CD4-positive, alpha-beta T cell treated with Interleukin-12 subunit alpha and Interleukin-12 subunit beta, for 1 hour (primary cell): ENCODE measurements around the gene CCM2.

Experiments
- DNase-seq: peaks from one replicate; pipeline ENCODE4 v3.0.0-alpha.2; 2020

CCM2 gene

DNA sequence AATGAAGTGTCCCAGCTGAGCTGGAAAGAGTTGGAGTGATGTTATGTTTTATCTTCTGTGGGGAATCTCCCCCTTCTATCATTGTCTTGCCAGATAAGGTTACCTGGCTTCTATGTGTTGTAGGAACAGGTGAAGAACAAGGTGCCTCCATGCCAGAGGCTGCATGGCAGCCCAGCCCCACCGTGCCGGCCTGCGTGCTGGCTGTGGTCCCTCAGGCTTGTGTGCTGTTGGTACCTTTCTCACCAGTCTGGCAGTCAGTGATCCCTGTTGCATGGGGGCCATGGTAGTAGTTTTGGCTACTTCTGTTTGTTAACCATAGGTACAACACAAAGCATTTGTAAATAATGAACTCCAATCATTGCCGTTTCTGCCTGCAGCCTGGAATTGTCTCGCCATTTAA, 37.9 kb downstream of the CCM2 start:
- no peak for DNase-seq

DNA sequence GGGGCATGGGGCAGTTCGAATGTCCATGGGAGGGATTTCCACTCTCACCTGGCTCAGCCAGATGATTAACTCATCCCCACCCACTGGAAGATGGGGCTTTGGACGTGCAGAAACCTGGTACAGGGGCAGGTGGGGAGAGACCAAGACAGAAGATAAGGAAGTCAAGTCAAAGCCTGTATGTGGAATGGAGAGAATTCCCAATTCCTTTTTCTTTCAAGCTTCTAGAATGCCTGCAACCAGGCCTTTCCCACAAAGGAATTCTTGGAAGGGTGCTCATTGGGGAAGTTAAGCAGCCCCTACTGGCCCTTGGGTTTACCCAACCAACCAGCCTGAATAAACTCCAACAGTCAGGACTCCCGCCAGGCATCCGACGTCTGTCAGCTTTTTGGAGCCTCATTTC, 39.1 kb downstream of the CCM2 start:
- no peak for DNase-seq

DNA sequence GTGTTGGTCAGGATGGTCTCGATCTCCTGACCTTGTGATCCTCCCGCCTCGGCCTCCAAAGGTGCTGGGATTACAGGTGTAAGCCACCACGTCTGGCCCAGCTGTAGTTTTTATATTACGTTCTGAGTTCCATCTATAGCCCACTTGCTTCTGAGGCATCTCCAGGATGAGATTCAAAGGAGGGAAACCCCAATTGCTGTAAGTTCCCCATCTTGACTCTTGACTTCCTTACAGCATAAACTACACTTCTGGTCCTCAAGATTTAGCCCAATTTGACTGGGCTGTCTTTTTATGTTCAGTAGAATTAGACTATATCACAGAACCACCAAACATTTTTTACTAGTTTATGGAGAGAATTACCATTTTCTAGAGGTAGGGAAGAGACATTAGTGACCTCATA, 44.3 kb downstream of the CCM2 start:
- no peak for DNase-seq

DNA sequence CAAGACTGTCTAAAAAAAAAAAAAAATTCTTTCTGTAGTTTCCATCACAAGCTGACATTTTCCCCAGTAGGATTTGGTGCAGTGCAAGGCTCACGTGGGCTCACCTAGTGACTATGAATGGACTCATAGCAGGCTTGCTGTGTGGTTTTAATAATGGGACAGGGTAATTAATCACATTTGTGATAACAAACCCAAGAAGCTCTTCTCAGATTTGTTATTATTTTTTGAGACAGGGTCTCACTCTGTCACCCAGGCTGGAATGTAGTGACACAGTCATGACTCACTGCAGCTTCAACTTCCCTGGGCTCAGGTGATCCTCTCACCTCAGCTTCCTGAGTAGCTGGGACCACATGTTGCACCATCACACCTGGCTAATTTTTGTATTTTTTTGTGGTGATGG, 48.7 kb downstream of the CCM2 start:
- no peak for DNase-seq

DNA sequence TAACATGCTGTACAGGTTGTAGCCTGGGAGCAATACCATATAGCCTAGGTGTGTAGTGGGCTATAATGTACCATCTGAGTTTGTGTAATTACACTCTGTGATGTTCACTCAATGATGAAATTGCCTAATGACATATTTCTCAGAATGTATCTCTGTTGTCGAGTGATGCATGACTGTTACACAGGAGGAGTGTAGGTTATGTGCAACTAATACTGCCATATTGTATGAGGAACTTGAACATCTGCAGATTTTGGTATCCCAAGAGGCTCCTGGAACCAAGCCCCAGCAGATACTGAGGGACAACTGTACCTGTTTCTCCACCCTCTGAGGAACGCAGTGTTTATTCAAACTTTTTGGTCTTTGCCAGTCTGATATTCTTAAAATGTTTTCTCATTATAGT, 50.2 kb downstream of the CCM2 start:
- no peak for DNase-seq

DNA sequence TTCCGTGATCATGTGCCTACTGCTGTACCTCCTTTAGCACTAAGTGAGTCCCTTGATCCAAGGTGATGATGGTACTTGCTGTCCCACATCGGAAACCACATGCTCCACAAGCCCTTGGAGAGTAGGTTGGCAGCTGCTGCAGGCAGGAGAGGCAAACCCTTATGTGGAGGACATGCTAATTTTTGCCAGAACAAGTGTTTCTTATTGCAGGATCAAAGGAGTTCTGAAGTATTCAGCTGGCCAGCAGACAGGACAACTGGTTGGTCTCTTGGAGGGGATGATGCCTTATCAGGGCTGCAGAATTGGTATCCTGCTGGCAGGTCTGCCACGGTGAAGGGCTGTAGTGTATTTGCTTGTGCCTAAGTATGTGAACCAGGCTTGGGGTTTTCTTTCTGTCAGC, 52.0 kb downstream of the CCM2 start:
- DNase-seq, result no peak

DNA sequence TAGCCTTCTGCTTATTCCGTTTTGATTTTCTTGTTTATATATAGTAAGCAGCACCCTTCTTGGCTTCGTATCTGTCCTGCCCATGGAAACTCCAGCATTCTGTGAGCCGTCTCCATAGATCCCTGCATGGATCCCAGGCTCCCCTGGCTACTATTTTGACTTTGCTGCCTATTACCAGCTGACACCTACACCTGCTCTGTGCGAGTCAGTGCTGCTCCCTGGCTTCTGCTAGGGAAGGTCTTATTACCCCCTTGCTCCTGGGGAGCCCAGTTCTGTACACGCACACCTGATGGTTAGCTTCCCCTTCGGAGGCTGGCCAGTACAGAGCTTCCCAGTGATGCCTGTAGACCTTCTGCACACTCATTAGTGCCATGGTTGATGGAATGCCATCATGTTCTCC, 53.4 kb downstream of the CCM2 start:
- no peak for DNase-seq

DNA sequence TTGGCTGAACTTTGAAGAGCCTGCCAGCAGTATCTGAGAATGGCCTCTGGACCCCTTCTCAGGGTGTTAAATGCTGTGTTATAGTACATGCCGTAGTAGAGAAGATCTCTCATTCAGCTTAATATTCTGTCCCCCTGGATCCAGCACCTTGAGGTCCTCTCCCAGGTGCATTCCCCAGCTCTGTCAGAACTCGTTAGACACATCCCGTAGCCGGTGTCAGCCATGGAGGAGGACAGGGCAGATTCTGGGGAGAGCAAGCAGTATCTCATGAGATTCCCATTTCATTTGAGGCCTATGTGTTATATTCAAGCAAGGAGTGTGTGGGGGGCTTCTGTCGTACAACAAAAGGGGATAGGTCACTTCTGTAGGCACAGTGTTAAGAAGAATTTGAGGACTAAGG, 53.9 kb downstream of the CCM2 start:
- DNase-seq, result no peak

DNA sequence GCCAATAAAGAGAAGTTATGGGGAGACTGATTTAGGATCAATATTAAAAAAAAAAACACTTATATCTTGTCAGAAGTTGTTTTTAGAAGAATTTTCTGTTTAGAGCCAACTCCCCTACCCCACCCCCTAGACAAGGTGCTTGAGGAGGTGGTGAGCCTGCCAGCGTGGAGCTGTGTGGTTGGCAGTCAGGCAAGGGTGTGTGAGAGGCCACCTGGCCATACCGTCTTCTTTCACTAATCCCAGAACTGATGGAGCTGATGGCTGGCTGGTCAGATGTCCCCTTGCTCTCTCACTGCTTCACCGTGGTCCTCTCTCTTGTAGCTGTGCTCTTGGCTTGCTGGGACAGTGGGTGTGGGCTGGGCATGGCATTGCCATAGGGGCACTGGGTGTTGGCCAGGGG, 54.4 kb downstream of the CCM2 start:
- no peak for DNase-seq

DNA sequence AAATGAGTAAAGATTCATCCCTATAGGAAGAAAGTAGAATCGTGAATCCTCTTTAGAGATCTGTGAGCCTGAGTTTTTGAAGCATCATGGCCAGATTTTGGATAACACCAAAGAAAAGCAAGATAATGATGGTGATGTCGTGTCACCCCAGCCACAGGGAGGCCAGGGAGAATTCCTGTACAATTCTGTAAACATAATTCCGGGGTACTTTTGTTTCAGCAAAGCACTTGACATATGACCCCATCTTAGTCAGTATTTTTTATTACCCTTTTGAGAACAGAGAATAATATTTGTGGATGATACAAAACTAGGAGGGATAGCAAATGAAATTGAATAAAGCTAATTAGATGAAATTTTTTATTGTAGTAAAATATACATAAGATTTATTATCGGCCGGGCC, 55.0 kb downstream of the CCM2 start:
- no peak for DNase-seq

DNA sequence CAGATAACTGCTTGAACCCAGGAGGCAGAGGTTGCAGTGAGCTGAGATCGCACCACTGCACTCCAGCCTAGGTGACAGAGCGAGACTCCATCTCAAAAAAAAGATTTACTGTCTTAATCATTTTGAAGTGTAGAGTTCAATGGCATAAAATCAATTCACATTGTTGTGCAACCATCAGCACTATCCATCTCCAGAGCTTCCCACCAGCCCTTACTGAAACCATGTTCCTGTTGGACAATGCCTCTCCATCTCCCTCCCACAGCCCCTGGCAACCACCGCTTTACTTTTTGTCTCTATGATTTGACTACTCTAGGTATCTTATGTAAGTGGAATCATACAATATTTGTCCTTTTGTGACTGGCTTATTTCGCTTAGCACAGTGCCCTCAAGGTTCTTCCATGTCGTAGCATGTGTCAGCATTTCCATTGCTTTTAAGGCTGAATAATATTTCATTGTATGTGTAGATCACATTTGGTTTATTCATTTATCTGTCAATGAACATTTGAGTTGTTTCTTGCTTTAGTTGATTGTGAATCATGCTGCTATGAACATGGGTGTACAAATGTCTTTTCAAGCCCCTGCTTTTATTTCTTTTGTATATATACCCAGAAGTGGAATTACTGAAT, 55.7 kb downstream of the CCM2 start:
- DNase-seq, result no peak

DNA sequence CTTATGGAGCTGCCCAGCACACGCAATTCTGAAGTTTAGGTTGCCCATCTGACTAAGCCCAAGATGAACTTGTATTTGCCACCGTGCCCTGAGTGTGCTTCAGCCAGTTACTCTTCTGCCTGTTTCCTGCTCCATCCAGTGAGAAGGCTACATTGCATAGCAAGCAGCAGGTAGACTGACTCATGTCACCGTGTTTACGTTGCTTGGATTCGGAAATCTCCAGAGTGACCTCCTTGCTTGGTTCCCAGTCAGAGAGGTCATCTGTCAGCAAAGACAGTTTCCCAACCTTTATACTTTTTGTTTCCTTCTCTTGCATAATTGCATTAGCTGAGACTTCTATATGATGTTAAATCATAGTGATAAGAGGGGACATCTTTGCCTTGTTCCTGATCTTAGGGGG, 57.9 kb downstream of the CCM2 start:
- DNase-seq, result no peak

DNA sequence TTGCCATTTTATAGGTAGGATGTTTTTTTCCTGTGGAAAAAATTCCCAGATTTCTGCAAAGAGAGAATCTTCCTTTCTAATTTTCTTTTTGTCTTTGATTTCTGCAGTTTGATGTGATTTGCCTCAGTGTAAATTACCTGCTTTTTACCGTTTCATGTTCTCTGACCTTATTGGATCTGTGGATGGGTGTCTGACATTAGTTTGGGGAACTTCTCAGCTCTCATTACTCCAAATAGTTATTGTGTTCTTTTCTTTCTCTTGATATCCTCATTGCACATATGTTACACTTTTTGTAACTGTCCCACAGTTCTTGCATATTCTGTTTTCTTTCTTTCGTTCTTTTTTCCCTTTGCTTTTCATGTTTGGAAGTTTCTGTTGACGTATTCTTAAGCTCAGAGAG, 60.3 kb downstream of the CCM2 start:
- no peak for DNase-seq

DNA sequence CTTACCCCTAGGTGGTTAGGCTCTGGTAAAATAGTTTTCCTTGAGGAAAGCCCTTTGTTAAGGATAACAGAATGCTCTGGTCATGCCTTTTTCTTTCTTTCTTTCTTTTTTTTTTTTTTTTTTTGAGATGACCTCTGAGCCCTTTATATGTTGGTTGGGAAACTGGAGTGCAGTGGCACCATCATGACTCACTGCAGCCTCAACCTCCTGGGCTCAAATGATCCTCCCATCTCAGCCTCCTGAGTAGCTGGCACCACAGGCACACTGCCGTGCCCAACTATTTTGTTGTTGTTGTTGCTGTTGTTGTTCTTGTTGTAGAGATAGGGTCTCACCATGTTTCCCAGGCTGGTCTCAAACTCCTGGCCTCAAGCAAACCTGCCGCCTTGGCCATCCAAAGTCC, 61.4 kb downstream of the CCM2 start:
- no peak for DNase-seq

DNA sequence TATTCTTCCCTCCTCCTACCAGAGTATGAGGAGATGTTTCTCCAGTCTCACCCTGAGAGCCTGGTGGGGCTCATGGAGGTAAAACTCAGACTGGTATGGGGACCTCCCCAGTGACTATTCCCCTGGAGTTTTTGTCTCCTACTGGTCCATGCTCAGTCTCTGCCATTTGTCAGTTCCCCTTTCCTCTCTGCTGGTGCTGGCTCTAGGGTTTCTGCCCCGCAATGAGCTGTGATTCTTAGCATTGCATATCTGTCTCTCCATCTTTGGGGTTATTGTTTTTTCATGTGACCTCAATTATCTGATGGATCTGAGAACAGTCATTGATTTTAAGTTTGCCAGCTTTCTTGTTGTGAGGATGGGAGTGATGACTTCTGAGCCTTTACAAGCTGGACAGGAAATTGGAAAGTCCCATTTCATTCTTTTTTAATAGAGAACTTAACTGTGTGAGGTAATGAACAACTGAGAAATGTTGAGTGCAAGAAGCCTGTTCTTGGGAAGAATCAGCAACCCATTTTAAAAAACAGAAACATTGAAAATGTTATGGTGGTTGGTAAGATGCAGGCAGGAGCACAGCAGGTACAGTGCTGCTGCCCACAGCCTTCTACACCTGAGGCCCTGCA, 61.9 kb downstream of the CCM2 start:
- no peak for DNase-seq

DNA sequence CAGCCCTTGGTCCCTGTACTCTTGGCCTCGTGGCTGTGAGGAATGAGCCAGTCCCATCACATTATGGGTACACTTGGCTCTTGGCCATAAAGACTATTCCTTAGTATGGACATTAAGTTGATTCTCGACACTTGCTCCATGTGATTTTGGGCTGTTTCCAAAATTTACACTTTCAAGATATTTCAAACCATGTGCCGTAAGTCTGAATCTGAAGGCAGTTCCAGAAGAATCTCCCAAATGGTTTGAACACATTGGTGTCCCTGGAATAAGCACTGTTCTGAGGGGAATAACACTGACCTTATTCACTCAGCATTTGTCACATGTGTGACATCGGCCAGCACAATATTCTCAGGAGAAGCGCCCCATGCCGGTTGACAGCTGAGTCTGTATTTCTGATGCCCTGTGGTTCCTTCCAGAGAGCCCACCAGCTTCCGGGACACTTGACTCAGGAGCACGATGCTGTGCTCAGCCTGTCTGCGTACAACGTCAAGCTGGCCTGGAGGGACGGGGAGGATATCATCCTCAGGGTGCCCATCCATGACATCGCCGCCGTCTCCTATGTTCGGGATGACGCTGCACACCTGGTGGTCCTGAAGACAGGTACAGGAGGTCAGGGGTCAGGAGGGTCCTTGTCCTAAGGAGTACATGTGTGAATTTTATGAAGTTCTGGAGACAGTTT, 64.2 kb downstream of the CCM2 start:
- DNase-seq, result no peak

DNA sequence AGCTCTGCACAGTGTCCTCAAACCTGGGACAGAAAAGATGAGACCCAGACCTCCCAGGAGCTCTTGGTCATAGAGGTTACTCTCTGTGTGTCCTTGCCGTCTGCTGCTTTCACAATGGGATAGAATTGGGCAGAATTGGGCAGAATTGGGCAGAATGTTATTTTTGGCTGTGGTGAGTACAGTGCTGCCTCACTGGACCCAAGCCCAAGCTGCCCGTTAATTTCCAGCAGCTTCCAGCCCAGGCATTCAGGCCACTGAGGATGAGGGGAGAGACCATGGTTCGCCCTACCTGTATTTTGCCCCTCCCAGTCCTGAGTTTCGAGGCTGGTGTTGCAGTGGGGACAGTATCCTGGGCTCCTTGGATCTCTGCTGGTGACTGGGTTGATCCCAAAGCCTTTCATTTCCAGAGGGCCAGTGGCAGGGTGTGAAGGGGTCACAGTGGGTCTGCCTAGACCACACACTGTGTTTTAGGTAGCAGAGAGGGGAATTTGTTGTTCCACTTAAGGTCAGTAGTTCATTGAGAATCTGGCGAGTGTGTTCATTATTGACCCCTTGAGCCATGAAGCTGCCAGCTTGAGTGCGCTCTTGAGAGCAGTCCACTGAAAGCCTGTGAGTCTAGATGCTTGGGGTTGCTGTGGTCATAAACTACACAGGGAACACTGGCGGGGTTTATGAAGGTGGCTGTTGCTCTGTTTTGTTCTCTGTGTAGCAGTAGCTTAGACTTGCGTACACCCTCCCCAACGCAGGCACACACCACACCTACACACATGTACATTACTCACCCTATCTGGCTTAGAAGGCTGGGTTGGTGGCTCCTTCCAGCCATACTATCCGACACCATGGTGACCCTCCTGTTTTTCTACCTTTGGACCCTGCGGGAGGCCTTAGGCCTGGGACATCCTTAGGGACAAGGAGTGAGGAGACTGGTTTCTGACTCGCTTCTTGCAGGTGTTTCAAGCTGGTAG, 65.3 kb downstream of the CCM2 start:
- no peak for DNase-seq

DNA sequence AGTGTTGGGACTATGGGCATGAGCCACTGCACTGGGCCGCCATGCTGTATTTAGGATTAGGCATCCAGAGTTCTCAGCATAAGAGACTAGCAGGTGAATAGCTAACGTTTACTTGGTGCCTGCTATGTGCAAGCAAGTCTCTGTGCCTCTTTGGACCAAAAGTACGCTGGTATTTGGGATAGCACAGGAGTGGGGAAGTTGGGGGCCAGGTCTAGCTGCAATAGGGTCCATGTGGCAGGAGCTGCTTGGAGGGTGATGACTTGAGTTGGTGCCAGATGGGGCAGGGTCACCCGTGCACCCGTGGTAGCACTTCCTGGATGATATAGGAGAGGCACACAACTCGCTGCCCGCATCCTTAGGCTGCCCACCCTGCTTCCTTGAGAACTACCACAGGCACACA, 66.4 kb downstream of the CCM2 start:
- DNase-seq, result no peak

DNA sequence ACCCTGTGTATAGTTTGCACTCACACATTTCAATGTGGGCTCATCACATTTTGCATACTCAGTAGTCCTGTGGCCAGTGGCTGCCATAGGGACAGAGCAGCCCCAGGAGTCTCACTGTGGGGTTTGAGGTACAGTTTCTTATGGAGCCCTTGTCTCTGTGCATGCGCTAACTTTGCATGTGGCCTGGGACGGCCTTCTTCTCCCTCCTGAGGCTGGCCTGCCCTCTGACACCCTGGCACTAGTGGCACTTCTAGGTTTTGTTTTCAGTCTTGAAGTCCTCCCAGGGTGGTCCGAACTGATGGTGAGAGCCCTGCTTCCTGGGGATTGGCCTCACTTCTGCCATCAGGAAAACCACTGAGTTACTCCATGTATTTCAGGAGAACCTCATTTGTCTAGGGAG, 67.6 kb downstream of the CCM2 start:
- no peak for DNase-seq

DNA sequence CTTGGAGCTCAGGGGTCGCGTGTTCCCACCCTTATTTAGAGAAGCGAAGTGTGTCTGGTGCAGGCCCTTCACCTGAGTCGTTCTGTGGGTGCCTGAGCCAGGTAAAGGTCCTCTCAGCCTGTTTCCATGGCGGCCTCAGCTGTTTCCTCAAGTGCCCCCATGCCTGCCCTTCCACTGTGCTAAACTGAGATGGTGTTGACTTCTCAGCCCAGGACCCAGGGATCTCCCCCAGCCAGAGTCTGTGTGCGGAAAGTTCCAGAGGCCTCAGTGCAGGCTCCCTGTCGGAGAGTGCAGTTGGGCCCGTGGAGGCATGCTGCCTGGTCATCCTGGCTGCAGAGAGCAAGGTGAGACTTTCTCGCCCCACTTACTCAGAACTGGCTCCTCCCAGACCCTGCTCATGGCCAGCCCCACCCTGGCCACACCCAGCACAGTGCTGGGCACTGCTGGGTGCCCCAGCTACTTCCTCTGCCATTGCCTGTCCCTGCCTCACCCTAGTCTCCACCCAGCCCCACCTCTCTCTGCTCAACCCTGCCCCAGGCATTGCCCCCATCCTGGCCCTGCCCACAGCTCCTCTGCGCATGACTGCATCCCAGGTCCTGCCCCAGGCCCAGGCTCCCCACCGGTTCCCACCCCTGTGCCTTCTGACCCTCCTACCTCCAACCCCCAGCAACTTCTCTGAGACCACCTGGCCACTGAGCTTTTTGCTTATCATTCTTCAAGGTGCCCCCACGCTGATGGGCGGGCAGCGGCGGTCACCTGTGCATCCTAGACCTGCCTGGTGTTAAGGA, 68.4 kb downstream of the CCM2 start:
- DNase-seq, result no peak

DNA sequence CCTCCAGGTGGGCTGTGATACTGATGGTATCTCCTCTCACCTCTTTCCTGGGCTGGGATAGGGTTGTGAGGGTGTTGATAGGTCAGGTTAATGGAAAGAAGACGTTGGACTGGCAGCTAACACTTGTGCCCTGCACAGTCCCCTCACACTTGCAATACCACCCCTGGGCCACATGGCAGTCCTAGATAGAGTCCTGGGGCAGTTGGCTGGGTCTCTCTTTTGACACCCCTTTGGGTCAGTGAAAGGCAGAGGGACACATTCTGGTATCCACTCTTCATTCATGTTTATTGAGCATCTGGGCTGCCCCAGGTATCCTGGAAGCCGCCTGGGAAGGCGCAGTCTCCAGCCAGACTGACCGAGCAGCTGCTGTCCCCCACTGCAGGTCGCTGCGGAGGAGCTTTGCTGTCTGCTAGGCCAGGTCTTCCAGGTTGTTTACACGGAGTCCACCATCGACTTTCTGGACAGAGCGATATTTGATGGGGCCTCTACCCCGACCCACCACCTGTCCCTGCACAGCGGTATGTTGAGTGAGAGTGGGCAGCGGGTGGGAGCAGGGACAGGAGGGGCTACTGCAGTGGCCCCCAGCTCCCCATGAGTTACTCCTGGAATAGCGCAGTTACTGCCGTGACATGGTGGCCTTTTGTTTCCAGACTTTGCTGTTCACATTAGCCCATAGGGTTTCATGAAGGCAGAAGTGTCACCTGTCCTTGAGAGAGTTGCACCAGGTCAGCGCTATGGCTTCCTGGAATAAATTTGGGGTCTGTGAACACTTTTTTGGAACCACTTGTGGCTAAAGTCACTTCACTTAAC, 69.6 kb downstream of the CCM2 start:
- DNase-seq, result no peak

DNA sequence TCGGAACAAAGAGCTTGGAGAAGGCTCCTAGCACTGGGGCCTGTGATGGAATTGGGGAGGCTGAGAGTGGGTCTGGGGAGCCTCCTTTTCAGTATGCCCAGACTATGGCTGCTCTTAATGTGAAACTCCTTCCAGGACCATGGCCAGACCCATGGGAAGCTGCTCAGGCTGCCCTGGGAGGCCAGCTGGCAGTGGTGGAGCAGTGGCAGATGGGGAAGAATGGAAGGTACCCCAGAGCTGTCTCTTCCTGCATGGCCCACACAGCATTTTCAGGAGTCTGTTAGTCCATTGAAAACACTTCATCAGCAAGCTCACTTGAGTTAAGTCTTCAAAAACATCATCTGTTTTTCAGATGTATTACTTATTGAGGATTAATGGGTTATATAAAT, 70.2 kb downstream of the CCM2 start:
- no peak for DNase-seq
